Loucy (cell line): ENCODE results near the gene DCDC2.

Experiments
- H2AFZ ChIP-seq: fragments of 200-600 bp; sonication (generic); 2 replicates; pipeline ENCODE4 v1.6.0; 2016; ENCODE audit warnings: antibody characterized with exemption, mild to moderate bottlenecking, low read length, moderate library complexity
- H3F3A ChIP-seq: fragments of 200-600 bp; 2 replicates; pipeline ENCODE4 v1.6.0; 2016; ENCODE audit warnings: antibody characterized with exemption, low read depth, mild to moderate bottlenecking
- H3K27me3 ChIP-seq: fragments of 200-600 bp; sonication (generic); 2 replicates; pipeline ENCODE4 v1.6.1; 2014; ENCODE audit warnings: low read length, mild to moderate bottlenecking; ENCODE audit not compliant: insufficient read depth, poor library complexity, severe bottlenecking
- H3K36me3 ChIP-seq: fragments of 200-600 bp; sonication (generic); 2 replicates; pipeline ENCODE4 v1.6.1; 2016; ENCODE audit warnings: low read length; ENCODE audit not compliant: insufficient read depth
- H3K4me1 ChIP-seq: fragments of 200-600 bp; sonication (generic); 2 replicates; pipeline ENCODE4 v1.5.1; 2014; ENCODE audit warnings: low read length, mild to moderate bottlenecking; ENCODE audit not compliant: insufficient read depth, poor library complexity, severe bottlenecking
- H3K4me2 ChIP-seq: fragments of 200-600 bp; sonication (generic); 2 replicates; pipeline ENCODE4 v1.6.0; 2014; ENCODE audit warnings: antibody characterized with exemption, low read length, low read depth, mild to moderate bottlenecking; ENCODE audit not compliant: poor library complexity, severe bottlenecking
- H3K4me3 ChIP-seq: fragments of 200-600 bp; sonication (generic); 2 replicates; pipeline ENCODE4 v1.5.1; 2014; ENCODE audit warnings: low read length, mild to moderate bottlenecking, mixed read lengths; ENCODE audit not compliant: poor library complexity, severe bottlenecking
- H3K79me2 ChIP-seq: fragments of 200-600 bp; sonication (generic); 2 replicates; pipeline ENCODE4 v1.6.1; 2014; ENCODE audit warnings: low read length; ENCODE audit not compliant: insufficient read depth
- H3K9ac ChIP-seq: fragments of 200-600 bp; sonication (generic); 2 replicates; pipeline ENCODE4 v1.6.0; 2014; ENCODE audit warnings: mild to moderate bottlenecking, low read depth, low read length, moderate library complexity; ENCODE audit not compliant: poor library complexity, severe bottlenecking
- H3K9me2 ChIP-seq: fragments of 200-600 bp; sonication (generic); replicated peaks from 2 replicates; pipeline ENCODE4 v1.6.1; 2016; ENCODE audit warnings: low read depth, low read length, mixed read lengths
- H3K9me3 ChIP-seq: fragments of 200-600 bp; sonication (generic); 2 replicates; pipeline ENCODE4 v1.6.1; 2014; ENCODE audit warnings: mild to moderate bottlenecking, antibody characterized with exemption, low read length, low read depth; ENCODE audit not compliant: insufficient read depth
- H4K20me1 ChIP-seq: fragments of 200-600 bp; sonication (generic); 2 replicates; pipeline ENCODE4 v1.6.0; 2014; ENCODE audit warnings: antibody characterized with exemption, low read length, mild to moderate bottlenecking; ENCODE audit not compliant: insufficient read depth, poor library complexity, severe bottlenecking
- EZH2phosphoT487 ChIP-seq: fragments of 200-600 bp; IDR thresholded peaks from 2 replicates; pipeline ENCODE4 v1.6.1; 2018; ENCODE audit warnings: antibody characterized with exemption, mild to moderate bottlenecking, moderate library complexity, borderline replicate concordance
- TF ChIP-seq, protein P1 (sequence below): fragments of 200-600 bp; sonication (generic); conservative IDR thresholded peaks from 2 replicates; pipeline ENCODE4 v1.5.1; 2014; ENCODE audit warnings: mild to moderate bottlenecking, antibody characterized with exemption, low read length

DCDC2 gene

DNA sequence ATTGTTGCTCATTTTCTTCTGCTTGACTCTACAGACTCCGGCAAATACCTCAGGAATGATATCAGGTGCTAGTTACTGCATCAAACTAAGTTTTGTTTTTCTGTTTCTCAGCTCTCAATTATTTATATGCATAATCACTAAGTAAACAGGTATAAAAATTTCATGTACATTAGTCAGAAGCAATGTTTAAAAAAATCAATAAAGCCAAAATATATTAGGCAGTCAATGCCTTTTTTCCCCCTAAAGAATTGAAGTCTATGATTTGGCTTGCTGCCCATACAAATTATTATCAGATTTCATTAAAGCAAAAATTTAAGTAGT, 24.3 kb upstream of the DCDC2 start:
- H3K4me2 ChIP-seq, result no peak overlapping the region

DNA sequence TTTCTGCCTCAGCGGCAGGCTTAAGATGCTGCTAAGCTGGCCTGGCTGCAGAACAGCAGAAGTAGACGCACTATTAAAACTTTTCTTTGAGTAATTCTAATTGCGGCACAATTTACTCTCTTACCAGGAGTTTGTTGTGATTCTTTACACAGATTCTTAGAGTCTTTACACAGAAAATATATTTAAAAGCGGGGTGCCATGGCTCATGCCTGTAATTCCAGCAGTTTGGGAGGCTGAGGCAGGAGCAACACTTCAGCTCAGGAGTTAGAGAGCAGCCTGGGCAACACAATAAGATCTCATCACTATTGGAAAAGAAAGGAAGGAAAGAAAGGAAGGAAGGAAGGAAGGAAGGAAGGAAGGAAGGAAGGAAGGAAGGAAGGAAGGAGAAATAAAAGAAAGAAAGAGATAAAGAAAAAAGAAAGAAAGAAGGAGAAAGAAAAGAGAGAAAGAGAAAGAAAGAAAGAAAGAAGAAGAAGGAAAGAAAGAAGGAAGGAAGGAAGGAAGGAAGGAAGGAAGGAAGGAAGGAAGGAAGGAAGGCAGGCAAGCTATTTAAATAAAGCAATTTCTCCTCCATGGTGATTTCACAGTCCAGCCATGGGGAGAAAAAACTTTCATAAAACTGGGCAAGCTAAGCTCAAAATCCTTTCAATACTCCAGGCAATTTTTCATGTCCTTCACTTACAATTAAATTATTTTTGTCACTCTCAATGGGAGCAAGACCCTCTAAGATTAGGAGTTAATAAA, 23.8 kb upstream of the DCDC2 start:
- Histone ChIP-seq H3K36me3 (no peaks in the 10 kb centered on the region), H4K20me1 (no peaks in the 10 kb centered on the region), H3K4me3 (no peak overlapping the region), H3F3A (no peaks in the 10 kb centered on the region), H3K9ac (no peak overlapping the region), H3K4me2 (no peak overlapping the region), H3K9me2 (no peaks in the 10 kb centered on the region), H2AFZ (no peak overlapping the region), H3K79me2 (no peaks in the 10 kb centered on the region), H3K27me3 (no peaks in the 10 kb centered on the region), H3K9me3 (no peaks in the 10 kb centered on the region), H3K4me1 (no peaks in the 10 kb centered on the region)
- TF ChIP-seq, protein P1, sequence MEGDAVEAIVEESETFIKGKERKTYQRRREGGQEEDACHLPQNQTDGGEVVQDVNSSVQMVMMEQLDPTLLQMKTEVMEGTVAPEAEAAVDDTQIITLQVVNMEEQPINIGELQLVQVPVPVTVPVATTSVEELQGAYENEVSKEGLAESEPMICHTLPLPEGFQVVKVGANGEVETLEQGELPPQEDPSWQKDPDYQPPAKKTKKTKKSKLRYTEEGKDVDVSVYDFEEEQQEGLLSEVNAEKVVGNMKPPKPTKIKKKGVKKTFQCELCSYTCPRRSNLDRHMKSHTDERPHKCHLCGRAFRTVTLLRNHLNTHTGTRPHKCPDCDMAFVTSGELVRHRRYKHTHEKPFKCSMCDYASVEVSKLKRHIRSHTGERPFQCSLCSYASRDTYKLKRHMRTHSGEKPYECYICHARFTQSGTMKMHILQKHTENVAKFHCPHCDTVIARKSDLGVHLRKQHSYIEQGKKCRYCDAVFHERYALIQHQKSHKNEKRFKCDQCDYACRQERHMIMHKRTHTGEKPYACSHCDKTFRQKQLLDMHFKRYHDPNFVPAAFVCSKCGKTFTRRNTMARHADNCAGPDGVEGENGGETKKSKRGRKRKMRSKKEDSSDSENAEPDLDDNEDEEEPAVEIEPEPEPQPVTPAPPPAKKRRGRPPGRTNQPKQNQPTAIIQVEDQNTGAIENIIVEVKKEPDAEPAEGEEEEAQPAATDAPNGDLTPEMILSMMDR, result no peak
- TF ChIP-seq EZH2phosphoT487, result no peak

More for the DNA sequence above, 24.3 kb upstream of the DCDC2 start:
- H3F3A ChIP-seq, result no peaks in the 10 kb centered on the region
- no peaks in the 10 kb centered on the region for H3K9me3 ChIP-seq
- no peaks in the 10 kb centered on the region for H3K36me3 ChIP-seq
- no peaks in the 10 kb centered on the region for H4K20me1 ChIP-seq
- H3K9ac ChIP-seq, result no peak overlapping the region
- H3K4me1 ChIP-seq, result no peaks in the 10 kb centered on the region
- TF ChIP-seq EZH2phosphoT487, result no peak
- TF ChIP-seq, protein P1, result no peak
- no peaks in the 10 kb centered on the region for H3K79me2 ChIP-seq
- H3K9me2 ChIP-seq, result no peaks in the 10 kb centered on the region
- no peak overlapping the region for H2AFZ ChIP-seq
- H3K4me3 ChIP-seq, result no peak overlapping the region
- H3K27me3 ChIP-seq, result no peaks in the 10 kb centered on the region

DNA sequence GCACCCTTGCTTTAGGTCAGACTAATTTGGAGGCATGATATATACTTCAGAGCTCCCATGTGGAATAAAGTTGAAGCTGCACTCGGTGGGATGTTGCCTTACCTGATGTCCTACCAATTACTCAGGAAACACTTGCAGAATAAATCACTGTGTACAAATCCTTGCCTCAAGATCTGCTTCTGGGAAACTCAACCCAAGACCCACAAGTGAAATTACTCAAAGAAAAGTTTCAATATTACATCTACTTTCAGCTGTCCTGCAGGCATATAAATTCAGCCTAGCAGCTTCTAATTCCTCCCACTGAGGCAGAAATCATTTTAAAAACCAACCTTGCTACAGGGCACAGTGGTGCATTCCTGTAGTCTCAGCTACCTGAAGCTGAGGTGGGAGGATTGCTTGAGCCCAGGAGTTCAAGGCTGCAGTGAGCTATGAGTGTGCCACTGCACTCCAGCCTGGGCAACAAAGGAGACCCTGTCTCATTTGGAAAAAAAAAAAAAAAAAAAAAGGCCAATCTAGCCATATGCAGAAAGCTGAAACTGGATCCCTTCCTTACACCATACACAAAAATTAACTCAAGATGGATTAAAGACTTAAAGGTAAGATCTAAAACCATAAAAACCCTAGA, 20.7 kb upstream of the DCDC2 start:
- Histone ChIP-seq H3K4me2 (no peak overlapping the region), H3K9ac (no peak overlapping the region), H3K27me3 (no peaks in the 10 kb centered on the region), H3K79me2 (no peaks in the 10 kb centered on the region), H3K9me2 (no peaks in the 10 kb centered on the region), H2AFZ (no peak overlapping the region), H3K4me3 (no peak overlapping the region), H3K4me1 (no peaks in the 10 kb centered on the region), H3K36me3 (no peaks in the 10 kb centered on the region), H4K20me1 (no peaks in the 10 kb centered on the region), H3F3A (no peaks in the 10 kb centered on the region), H3K9me3 (no peaks in the 10 kb centered on the region)
- no peak for TF ChIP-seq EZH2phosphoT487
- TF ChIP-seq, protein P1, result no peak
